Mammary epithelial cell (primary cell): Measurements from ENCODE around the gene ZFAND3.

ENCODE experiments used
- EZH2 ChIP-seq: IDR thresholded peaks from 2 replicates; pipeline ENCODE4 v1.6.1; 2012; ENCODE audit warnings: low read length, inconsistent platforms, borderline replicate concordance
- TF ChIP-seq, protein P1 (sequence below), 2 donors: IDR thresholded peaks in 1 of 2; conservative IDR thresholded peaks in 1 of 2; 2 replicates each; pipeline ENCODE4 v1.5.1; 2011 to 2012; ENCODE audit warnings: inconsistent platforms in 2 of 2, low read length in 2 of 2, mild to moderate bottlenecking in 2 of 2, control low read depth in 1 of 2, low read depth in 1 of 2; ENCODE audit not compliant: insufficient read depth in 1 of 2; ENCODE audit errors: extremely low read depth in 1 of 2

DNA sequence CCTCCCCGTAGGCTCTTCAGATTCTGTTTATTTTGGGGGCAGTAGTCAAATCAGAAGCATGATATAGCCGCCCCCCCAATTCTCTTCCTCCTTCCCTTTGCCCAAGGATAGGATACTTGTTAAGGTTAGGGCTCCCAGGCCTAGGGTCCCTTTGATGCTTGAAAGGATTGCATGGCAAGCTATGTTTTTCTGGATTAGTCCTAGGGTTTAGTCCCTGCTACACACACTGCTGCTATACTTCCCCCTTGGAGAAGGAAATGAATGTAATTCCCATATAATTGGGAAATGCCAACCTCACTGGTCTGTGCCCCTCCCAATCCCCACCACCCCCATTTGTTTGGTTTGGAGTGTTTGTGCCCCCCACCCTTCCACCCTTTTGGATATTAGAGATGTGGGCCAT is 62.8 kb downstream of the ZFAND3 start:
- TF ChIP-seq, protein P1, sequence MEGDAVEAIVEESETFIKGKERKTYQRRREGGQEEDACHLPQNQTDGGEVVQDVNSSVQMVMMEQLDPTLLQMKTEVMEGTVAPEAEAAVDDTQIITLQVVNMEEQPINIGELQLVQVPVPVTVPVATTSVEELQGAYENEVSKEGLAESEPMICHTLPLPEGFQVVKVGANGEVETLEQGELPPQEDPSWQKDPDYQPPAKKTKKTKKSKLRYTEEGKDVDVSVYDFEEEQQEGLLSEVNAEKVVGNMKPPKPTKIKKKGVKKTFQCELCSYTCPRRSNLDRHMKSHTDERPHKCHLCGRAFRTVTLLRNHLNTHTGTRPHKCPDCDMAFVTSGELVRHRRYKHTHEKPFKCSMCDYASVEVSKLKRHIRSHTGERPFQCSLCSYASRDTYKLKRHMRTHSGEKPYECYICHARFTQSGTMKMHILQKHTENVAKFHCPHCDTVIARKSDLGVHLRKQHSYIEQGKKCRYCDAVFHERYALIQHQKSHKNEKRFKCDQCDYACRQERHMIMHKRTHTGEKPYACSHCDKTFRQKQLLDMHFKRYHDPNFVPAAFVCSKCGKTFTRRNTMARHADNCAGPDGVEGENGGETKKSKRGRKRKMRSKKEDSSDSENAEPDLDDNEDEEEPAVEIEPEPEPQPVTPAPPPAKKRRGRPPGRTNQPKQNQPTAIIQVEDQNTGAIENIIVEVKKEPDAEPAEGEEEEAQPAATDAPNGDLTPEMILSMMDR (conservative IDR thresholded peaks at IDR 0.05 in 1 of 2, IDR thresholded peaks at IDR 0.05 in 1 of 2; ENCODE audit: extremely low read depth in 1 of 2, insufficient read depth in 1 of 2, low read depth in 1 of 2, low read length in 2 of 2) = no peak
- TF ChIP-seq EZH2 = no peak
